Measurements from ENCODE around the gene EMID1. TPM values are rescaled to one million over a fixed set of nuclear protein-coding genes. Genes with fewer than 3 reads are reported as not detected.

EMID1 gene
- total RNA-seq, 1 experiment from 2014 or later, result 9.6 TPM

DNA sequence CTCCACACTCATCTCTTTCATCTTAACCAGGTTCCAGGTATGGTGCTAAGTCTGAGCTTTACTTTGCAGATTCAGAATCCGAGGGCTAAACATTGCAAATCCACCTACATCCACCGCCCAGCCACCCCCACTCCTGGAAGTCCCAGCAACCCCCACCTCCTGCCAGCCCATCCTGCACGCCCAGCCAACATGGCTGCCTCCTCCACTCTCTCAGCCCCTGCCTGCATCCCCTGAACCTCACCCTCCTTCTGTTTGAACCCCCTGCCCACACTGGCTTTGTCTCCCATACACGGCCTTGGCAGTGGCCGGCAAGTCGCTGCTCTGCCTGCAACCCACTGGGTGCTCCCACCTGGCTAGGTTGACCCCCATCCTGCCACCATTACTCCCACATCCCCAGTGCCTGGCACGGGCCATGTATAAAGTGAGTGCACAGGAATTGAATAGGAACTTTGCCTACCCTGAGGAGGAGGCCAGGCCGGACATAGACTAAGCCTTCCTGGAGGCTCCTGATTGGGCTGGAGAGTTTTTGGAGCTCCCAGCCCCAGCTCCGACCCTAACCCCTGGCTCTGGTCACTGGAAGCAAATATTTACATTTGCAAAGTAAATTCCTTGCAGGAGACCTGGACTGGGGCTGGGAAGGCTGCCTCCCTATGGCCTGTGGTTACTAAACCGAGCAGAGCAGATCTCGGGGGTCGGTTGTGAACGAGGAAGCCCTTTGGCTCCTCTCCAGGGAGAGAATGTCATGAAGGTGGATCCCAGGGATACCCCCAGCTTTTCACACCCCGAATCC lies 14.4 kb downstream of the EMID1 start:
- DNase-seq (ENCODE audit: low read depth, low spot score) (no peak), ATAC-seq (no peak)
- no peak overlapping the region for H2AFZ ChIP-seq (ENCODE audit: low read depth, low read length, poor library complexity, severe bottlenecking)
- CTCF ChIA-PET, result no interaction called here
- no peak overlapping the region for H3K4me2 ChIP-seq (ENCODE audit: low read length)
- H3K9me2 ChIP-seq (ENCODE audit: insufficient read depth), result no peaks in the 10 kb centered on the region
- RAD21 ChIA-PET (ENCODE audit: low non-redundant PET in 1 of 2, low total read pairs in 2 of 2, uncharacterized antibody in 2 of 2, unreplicated experiment in 2 of 2), result no interaction called here
- H3K9ac ChIP-seq (ENCODE audit: low read length), result no peak overlapping the region
- BruUV-seq (replicated peaks), result no TSS peak
- no peaks in the 10 kb centered on the region for H4K20me1 ChIP-seq (ENCODE audit: insufficient read depth)
- H3K9me3 ChIP-seq (ENCODE audit: control insufficient read depth in 1 of 2, insufficient read depth in 1 of 2, low read depth in 1 of 2, low read length in 2 of 2), result no peaks in the 10 kb centered on the region
- no peaks in the 10 kb centered on the region for H3K4me1 ChIP-seq (ENCODE audit: control insufficient read depth in 1 of 2, insufficient read depth in 2 of 2, low read length in 2 of 2)
- POLR2A ChIA-PET, result no interaction called here
- TF ChIP-seq SRF (IDR thresholded peaks at IDR 0.05; ENCODE audit: low read depth) (no peak), YY1 (IDR thresholded peaks at IDR 0.05; ENCODE audit: extremely low read depth, insufficient replicate concordance, low read depth, low read length) (no peak), SIN3A (IDR thresholded peaks at IDR 0.05; ENCODE audit: low read depth) (no peak), TCF7L2 (IDR thresholded peaks at IDR 0.05; ENCODE audit: borderline replicate concordance, extremely low read depth, insufficient read depth, insufficient read length) (no peak), POLR2AphosphoS5 (IDR thresholded peaks at IDR 0.05; ENCODE audit: low read depth, low read length) (no peak), EZH2 (IDR thresholded peaks at IDR 0.05) (no peak), FOSL1 (IDR thresholded peaks at IDR 0.05; ENCODE audit: low read depth) (no peak), SP1 (IDR thresholded peaks at IDR 0.05; ENCODE audit: low read depth) (no peak), ELF1 (IDR thresholded peaks at IDR 0.05; ENCODE audit: borderline replicate concordance, low read depth) (no peak), CBX3 (IDR thresholded peaks at IDR 0.05; ENCODE audit: low read depth) (no peak)
- no peak overlapping the region for H3K4me3 ChIP-seq (replicated peaks in 1 of 2; ENCODE audit: low read depth in 1 of 2, low read length in 2 of 2)
- no peaks in the 10 kb centered on the region for H3K79me2 ChIP-seq (ENCODE audit: insufficient read depth, low read length)
- H3K27me3 ChIP-seq (ENCODE audit: insufficient read depth, low read length), result no peaks in the 10 kb centered on the region
- no peak overlapping the region for H3K27ac ChIP-seq (ENCODE audit: low read depth, low read length)
- no peaks in the 10 kb centered on the region for H3K36me3 ChIP-seq (ENCODE audit: control insufficient read depth in 1 of 2, insufficient read depth in 2 of 2, low read length in 2 of 2)
- intact Hi-C loops (cut with micrococcal nuclease), result no loop called here
